ENCODE measurements around the gene ZNF202. TPM values are rescaled to one million over a fixed set of nuclear protein-coding genes. Genes with fewer than 3 reads are reported as not detected.

The ZNF202 gene
- total RNA-seq, 4 donors from 2014 or later, result 4.1 to 12.6 (median 7.9) TPM

GRCh38 chr11:123678246-123678645 lies 63.2 kb downstream of the ZNF202 start:
- DNase-seq (ENCODE audit: low spot score) (no peak), ATAC-seq (ENCODE audit: low FRiP score) (no peak)
- no peak for TF ChIP-seq CTCF (IDR thresholded peaks at IDR 0.05)

- TF ChIP-seq CTCF (IDR thresholded peaks at IDR 0.05), result no peak
- no peak for DNase-seq (ENCODE audit: low spot score)
- no peak for ATAC-seq (ENCODE audit: low FRiP score)
Observed at GRCh38 chr11:123677510-123677909, 64.0 kb downstream of the ZNF202 start.

GRCh38 chr11:123674297-123674696 lies 67.2 kb downstream of the ZNF202 start:
- no peak for TF ChIP-seq CTCF (IDR thresholded peaks at IDR 0.05)
- ATAC-seq (ENCODE audit: low FRiP score) (no peak), DNase-seq (ENCODE audit: low spot score) (no peak)

Small RNA genes lying within 50 kb of the gene (small RNA-seq; reads per million reads assigned to genes)
- gene RNU1-21P, result not detected

Other genes starting within 250 kb of the ZNF202 start
- gene SCN3B, start 87.0 kb downstream of the ZNF202 start, total RNA-seq, result 1 to 10 TPM; 1.5 to 2.6 (median 1.8) TPM
- not detected for gene OR6X1, start 12.9 kb upstream of the ZNF202 start, total RNA-seq
- not detected for gene OR6M1, start 64.7 kb upstream of the ZNF202 start, total RNA-seq
- gene TMEM225, start 144.0 kb upstream of the ZNF202 start, total RNA-seq, result not detected
- not detected for gene OR8D4, start 160.5 kb upstream of the ZNF202 start, total RNA-seq
- gene OR4D5, start 198.0 kb upstream of the ZNF202 start, total RNA-seq, result not detected
- not detected for gene OR6T1, start 202.2 kb upstream of the ZNF202 start, total RNA-seq
- gene OR10S1, start 236.1 kb upstream of the ZNF202 start, total RNA-seq, result not detected

All from omental fat pad (tissue), 4 donors.